Breast epithelium (tissue), 3 donors: ENCODE results near the gene CDH8.

Experiments
- POLR2A ChIP-seq: fragments of 450-650 bp; IDR thresholded peaks from one replicate; pipeline ENCODE4 v1.6.1; 2016; ENCODE audit warnings: antibody characterized with exemption, mild to moderate bottlenecking, moderate library complexity
- POLR2AphosphoS5 ChIP-seq, 3 donors: sonication (generic); formaldehyde crosslinking; IDR thresholded peaks; one replicate each; pipeline ENCODE4 v1.6.1; 2017; ENCODE audit warnings: antibody characterized with exemption in 3 of 3
- TF ChIP-seq, protein P1 (sequence below), 3 donors: fragments of 450-650 bp; IDR thresholded peaks; one replicate each; pipeline ENCODE4 v1.5.1; 2016 to 2017; ENCODE audit warnings: antibody characterized with exemption in 3 of 3, mild to moderate bottlenecking in 3 of 3, moderate library complexity in 3 of 3

DNA sequence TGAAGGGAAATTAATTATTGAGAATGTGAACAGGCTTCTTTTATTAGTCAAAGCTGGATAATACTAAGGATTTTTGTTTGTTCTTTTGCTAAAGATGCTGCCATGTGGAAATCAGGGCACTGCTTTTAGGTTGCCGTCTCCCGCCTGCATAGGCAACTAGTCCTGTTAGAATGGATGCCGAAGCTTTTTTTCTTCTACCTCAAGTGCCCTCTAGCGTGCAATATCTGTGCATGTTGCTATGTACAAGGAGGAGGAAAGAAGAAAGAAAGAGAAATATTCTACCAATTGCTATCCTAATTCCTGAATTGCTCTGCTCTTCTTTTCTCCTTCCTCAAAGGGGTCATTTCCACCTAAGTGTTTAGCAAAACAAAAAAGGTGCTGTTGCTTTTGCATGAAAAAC lies 5.2 kb upstream of the CDH8 start:
- TF ChIP-seq POLR2A (no peak), POLR2AphosphoS5 (IDR thresholded peaks at IDR 0.05) (no peak)
- TF ChIP-seq, protein P1, sequence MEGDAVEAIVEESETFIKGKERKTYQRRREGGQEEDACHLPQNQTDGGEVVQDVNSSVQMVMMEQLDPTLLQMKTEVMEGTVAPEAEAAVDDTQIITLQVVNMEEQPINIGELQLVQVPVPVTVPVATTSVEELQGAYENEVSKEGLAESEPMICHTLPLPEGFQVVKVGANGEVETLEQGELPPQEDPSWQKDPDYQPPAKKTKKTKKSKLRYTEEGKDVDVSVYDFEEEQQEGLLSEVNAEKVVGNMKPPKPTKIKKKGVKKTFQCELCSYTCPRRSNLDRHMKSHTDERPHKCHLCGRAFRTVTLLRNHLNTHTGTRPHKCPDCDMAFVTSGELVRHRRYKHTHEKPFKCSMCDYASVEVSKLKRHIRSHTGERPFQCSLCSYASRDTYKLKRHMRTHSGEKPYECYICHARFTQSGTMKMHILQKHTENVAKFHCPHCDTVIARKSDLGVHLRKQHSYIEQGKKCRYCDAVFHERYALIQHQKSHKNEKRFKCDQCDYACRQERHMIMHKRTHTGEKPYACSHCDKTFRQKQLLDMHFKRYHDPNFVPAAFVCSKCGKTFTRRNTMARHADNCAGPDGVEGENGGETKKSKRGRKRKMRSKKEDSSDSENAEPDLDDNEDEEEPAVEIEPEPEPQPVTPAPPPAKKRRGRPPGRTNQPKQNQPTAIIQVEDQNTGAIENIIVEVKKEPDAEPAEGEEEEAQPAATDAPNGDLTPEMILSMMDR (IDR thresholded peaks at IDR 0.05), result no peak
